Panc1 (cell line): ENCODE measurements around the gene APPL2. TPM values are rescaled to one million over a fixed set of nuclear protein-coding genes. Genes with fewer than 3 reads are reported as not detected.

Experiments
- ATAC-seq: fragments of 200-7000 bp; cut with Tn5 transposase; 2 replicates; pipeline ENCODE4 v1.9.1; 2020; ENCODE audit warnings: mild to moderate bottlenecking, moderate library complexity
- BruUV-seq: library from RNA; stranded (reverse); fragments of 400-500 nt; replicated peaks from 2 replicates; lab custom pipeline; 2021; lab: Mats Ljungman, UMichigan
- CTCF ChIA-PET: fragments of 300-600 bp; sonication (Branson Sonifier 250); formaldehyde crosslinking; loops from one replicate; lab custom pipeline; 2022; ENCODE audit warnings: antibody characterized with exemption; lab: Charles Lee
- POLR2A ChIA-PET: fragments of 300-600 bp; sonication (Branson Sonifier 250); formaldehyde crosslinking; loops from one replicate; lab custom pipeline; 2022; ENCODE audit warnings: antibody characterized with exemption; lab: Charles Lee
- DNase-seq: peaks from one replicate; pipeline ENCODE4 v3.0.0-alpha.2; 2010; ENCODE audit warnings: low read depth, low spot score
- H3K27ac ChIP-seq: 2 replicates; pipeline ENCODE4 v1.5.1; 2011; ENCODE audit warnings: mild to moderate bottlenecking, low read length, inconsistent platforms
- H3K27me3 ChIP-seq: fragments of 200-500 bp; sonication (Bioruptor generic); 2 replicates; pipeline ENCODE4 v1.6.0; 2014; ENCODE audit warnings: low read length, inconsistent platforms; ENCODE audit not compliant: control insufficient read depth, insufficient read depth
- H3K36me3 ChIP-seq: fragments of 200-500 bp; sonication (Bioruptor generic); 2 replicates; pipeline ENCODE4 v1.5.1; 2014; ENCODE audit warnings: inconsistent platforms, mild to moderate bottlenecking, low read length, moderate library complexity; ENCODE audit not compliant: control insufficient read depth, insufficient read depth
- H3K4me1 ChIP-seq: 2 replicates; pipeline ENCODE4 v1.5.1; 2011; ENCODE audit warnings: inconsistent platforms, mild to moderate bottlenecking, low read length, moderate library complexity; ENCODE audit not compliant: control insufficient read depth, insufficient read depth
- H3K4me3 ChIP-seq, 2 experiments: 2 replicates each; pipeline ENCODE4 v1.5.1; 2011 to 2012; ENCODE audit warnings: low read depth in 2 of 2, low read length in 2 of 2, mild to moderate bottlenecking in 2 of 2, inconsistent platforms in 1 of 2, moderate library complexity in 1 of 2
- H3K9me3 ChIP-seq: fragments of 200-500 bp; sonication (Bioruptor generic); 2 replicates; pipeline ENCODE4 v1.5.1; 2014; ENCODE audit warnings: low read depth, mild to moderate bottlenecking, inconsistent platforms, low read length, moderate library complexity; ENCODE audit not compliant: control insufficient read depth, insufficient read depth
- CTCF ChIP-seq: fragments of 450-650 bp; IDR thresholded peaks from 2 replicates; pipeline ENCODE4 v1.5.1; 2017; ENCODE audit warnings: mild to moderate bottlenecking
- POLR2AphosphoS5 ChIP-seq: IDR thresholded peaks from 2 replicates; pipeline ENCODE4 v1.6.1; 2012; ENCODE audit warnings: mild to moderate bottlenecking, low read depth, low read length, moderate library complexity
- REST ChIP-seq, 2 experiments: IDR thresholded peaks; 2 replicates each; pipeline ENCODE4 v1.6.1; 2011 to 2012; ENCODE audit warnings: low read depth in 2 of 2, control low read depth in 1 of 2, low read length in 1 of 2, mild to moderate bottlenecking in 1 of 2, moderate library complexity in 1 of 2; ENCODE audit not compliant: insufficient read depth in 1 of 2
- SIN3A ChIP-seq: IDR thresholded peaks from 2 replicates; pipeline ENCODE4 v1.6.1; 2012; ENCODE audit warnings: low read depth, mild to moderate bottlenecking, low read length, moderate library complexity, borderline replicate concordance; ENCODE audit not compliant: insufficient read depth
- TCF7L2 ChIP-seq: IDR thresholded peaks from 2 replicates; pipeline ENCODE4 v1.6.1; 2011; ENCODE audit warnings: mild to moderate bottlenecking, low read depth, low read length, inconsistent platforms
- in situ Hi-C: cut with HindIII; loops from 2 replicates; pipeline ENCODE4 v1.10.0; 2016; ENCODE audit warnings: low sequenced_read_pairs, low pct_unique_long_range_greater_than_20kb
- intact Hi-C: fragments of 100-400 bp; cut with micrococcal nuclease; formaldehyde crosslinking; loops from one replicate; pipeline ENCODE4 v1.10.0; 2022; ENCODE audit not compliant: unreplicated experiment
- total RNA-seq: library from RNA; stranded (reverse); gene quantifications from one replicate; pipeline ENCODE4 v1.2.1, GENCODE V29; 2021; ENCODE audit not compliant: unreplicated experiment

The APPL2 gene
- total RNA-seq, 1 experiment from 2014 or later, result 21.2 TPM

GRCh38 chr12:105271364-105271763 is 35.4 kb upstream of the APPL2 start:
- DNase-seq, result no peak
- intact Hi-C loops (no loop called here), in situ Hi-C loops (no loop called here)
- CTCF ChIA-PET, result no interaction called here
- BruUV-seq, result no TSS peak
- Histone ChIP-seq H3K27me3 (peaks cover 2% of the 10 kb centered on the region; the same call in 1 of the 2 replicates), H3K36me3 (no peaks in the 10 kb centered on the region), H3K27ac (no peak overlapping the region), H3K4me3 (no peak overlapping the region), H3K9me3 (no peaks in the 10 kb centered on the region), H3K4me1 (no peaks in the 10 kb centered on the region)
- POLR2A ChIA-PET, result no interaction called here
- no peak for ATAC-seq
- TF ChIP-seq TCF7L2, result no peak
- TF ChIP-seq POLR2AphosphoS5, result no peak
- TF ChIP-seq CTCF, result no peak
- no peak for TF ChIP-seq REST (IDR thresholded peaks at IDR 0.05; ENCODE audit: insufficient read depth in 1 of 2, low read depth in 2 of 2, low read length in 1 of 2)
- no peak for TF ChIP-seq SIN3A

- Histone ChIP-seq H3K4me3 (no peak overlapping the region), H3K27me3 (peaks cover 2% of the 10 kb centered on the region; the same call in 1 of the 2 replicates), H3K36me3 (no peaks in the 10 kb centered on the region), H3K27ac (no peak overlapping the region), H3K4me1 (no peaks in the 10 kb centered on the region), H3K9me3 (no peaks in the 10 kb centered on the region)
- POLR2A ChIA-PET, result no interaction called here
- BruUV-seq, result no TSS peak
- intact Hi-C loops (no loop called here), in situ Hi-C loops (no loop called here)
- DNase-seq (no peak), ATAC-seq (no peak)
- CTCF ChIA-PET, result no interaction called here
- TF ChIP-seq SIN3A (no peak), REST (IDR thresholded peaks at IDR 0.05; ENCODE audit: insufficient read depth in 1 of 2, low read depth in 2 of 2, low read length in 1 of 2) (no peak), POLR2AphosphoS5 (no peak), CTCF (no peak), TCF7L2 (no peak)
Observed at GRCh38 chr12:105270671-105271255, 34.8 kb upstream of the APPL2 start.
